ENCODE data around the gene PDZD7. TPM values are rescaled to one million over a fixed set of nuclear protein-coding genes. Genes with fewer than 3 reads are reported as not detected.
A peak's percentile ranks its signal among the peaks of the same experiment; 100 is the strongest.

The PDZD7 gene
- total RNA-seq, 1 experiment from 2014 or later = 6.1 TPM

DNA sequence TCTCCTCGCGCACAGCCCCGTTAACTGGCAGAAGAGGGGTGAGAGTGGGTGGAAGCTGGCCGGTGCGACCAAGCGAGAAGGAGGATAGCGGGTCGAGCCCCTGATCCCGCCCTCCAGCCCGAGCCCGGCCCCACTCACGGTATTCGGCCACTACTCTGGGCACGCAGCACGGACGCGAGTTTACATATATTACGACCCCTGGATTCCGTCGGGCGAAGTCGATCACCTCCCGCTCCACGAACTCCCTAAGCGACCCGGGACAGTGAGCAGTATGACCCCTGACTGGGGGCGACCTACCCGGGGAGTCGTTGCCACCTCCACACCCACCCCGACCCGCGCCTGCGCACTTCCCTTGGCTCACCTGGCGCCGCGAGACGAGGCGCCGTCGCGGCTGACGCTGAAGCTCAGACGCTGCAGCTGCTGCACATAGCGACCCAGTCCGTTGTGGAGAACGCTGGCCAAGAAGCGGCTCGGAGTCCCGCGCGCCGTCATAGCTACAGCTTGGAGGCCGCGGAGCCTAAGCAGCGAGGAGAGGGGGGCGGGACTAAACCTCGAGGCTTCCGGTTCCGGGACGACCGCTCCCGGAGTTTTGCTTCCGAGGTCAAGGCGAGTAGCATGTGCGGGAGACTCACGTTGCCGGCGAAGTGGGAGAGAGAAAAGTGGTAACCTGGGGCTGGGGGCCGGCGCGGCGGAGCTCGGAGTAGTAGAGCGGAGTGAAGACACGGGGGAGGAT lies 43.8 kb downstream of the PDZD7 start, which contains the start of the genes MRPL43 and TWNK:
MRPL43 (minus strand) TSS at position 546 of the 733 bp plus-strand sequence; CDS start at position 492, 54 bp downstream.
TWNK (plus strand) TSS at position 592 of the 733 bp plus-strand sequence. CDS start 668 bp downstream, outside the sequence.
- ChIA-PET CTCF (interaction anchor here (0.6 to 1.5 kb wide), 2 partner anchors 10 to 11 kb away, joined by 3 to 6 read pairs; no protein-coding TSS in a partner anchor), RAD21 (ENCODE audit: low non-redundant PET in 1 of 2, low total read pairs in 2 of 2, uncharacterized antibody in 2 of 2, unreplicated experiment in 2 of 2) (no interaction called here), POLR2A (interaction anchor here (1.0 to 1.6 kb wide), 2 partner anchors 11 to 27 kb away, joined by 3 to 6 read pairs; no protein-coding TSS in a partner anchor)
- H3K4me3 ChIP-seq (replicated peaks in 1 of 2; ENCODE audit: low read depth in 1 of 2, low read length in 2 of 2) = peak within 1 kb of the TSS; percentile 82 to 96
- peaks cover 10 to 28% of the 10 kb centered on the region in 2 experiments; a peak in 3 of 4 replicates for H3K4me1 ChIP-seq (ENCODE audit: control insufficient read depth in 1 of 2, insufficient read depth in 2 of 2, low read length in 2 of 2)
- peak; percentile 68 for DNase-seq (ENCODE audit: low read depth, low spot score)
- peak within 1 kb of the TSS; percentile 41 for H2AFZ ChIP-seq (ENCODE audit: low read depth, low read length, poor library complexity, severe bottlenecking)
- intact Hi-C loops (cut with micrococcal nuclease) = no loop called here
- TF ChIP-seq, protein P1, sequence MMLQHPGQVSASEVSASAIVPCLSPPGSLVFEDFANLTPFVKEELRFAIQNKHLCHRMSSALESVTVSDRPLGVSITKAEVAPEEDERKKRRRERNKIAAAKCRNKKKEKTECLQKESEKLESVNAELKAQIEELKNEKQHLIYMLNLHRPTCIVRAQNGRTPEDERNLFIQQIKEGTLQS (IDR thresholded peaks at IDR 0.05) = no peak
- TF ChIP-seq EGR1 (IDR thresholded peaks at IDR 0.05; ENCODE audit: low read depth) (no peak), YY1 (IDR thresholded peaks at IDR 0.05; ENCODE audit: extremely low read depth, insufficient replicate concordance, low read depth, low read length) (peak; percentile 68), JUND (IDR thresholded peaks at IDR 0.05) (no peak), SIN3A (IDR thresholded peaks at IDR 0.05; ENCODE audit: low read depth) (no peak), SP1 (IDR thresholded peaks at IDR 0.05; ENCODE audit: low read depth) (no peak), TCF7L2 (IDR thresholded peaks at IDR 0.05; ENCODE audit: borderline replicate concordance, extremely low read depth, insufficient read depth, insufficient read length) (peak; percentile 18), POLR2AphosphoS5 (IDR thresholded peaks at IDR 0.05; ENCODE audit: low read depth, low read length) (peak; percentile 91), ZFX (IDR thresholded peaks at IDR 0.05) (peak; percentile 79), EZH2phosphoT487 (IDR thresholded peaks at IDR 0.05; ENCODE audit: borderline replicate concordance) (no peak), POLR2A (IDR thresholded peaks at IDR 0.05; ENCODE audit: borderline replicate concordance, extremely low read depth, insufficient read depth, insufficient read length) (peak; percentile 85)
- TF ChIP-seq, protein P2, sequence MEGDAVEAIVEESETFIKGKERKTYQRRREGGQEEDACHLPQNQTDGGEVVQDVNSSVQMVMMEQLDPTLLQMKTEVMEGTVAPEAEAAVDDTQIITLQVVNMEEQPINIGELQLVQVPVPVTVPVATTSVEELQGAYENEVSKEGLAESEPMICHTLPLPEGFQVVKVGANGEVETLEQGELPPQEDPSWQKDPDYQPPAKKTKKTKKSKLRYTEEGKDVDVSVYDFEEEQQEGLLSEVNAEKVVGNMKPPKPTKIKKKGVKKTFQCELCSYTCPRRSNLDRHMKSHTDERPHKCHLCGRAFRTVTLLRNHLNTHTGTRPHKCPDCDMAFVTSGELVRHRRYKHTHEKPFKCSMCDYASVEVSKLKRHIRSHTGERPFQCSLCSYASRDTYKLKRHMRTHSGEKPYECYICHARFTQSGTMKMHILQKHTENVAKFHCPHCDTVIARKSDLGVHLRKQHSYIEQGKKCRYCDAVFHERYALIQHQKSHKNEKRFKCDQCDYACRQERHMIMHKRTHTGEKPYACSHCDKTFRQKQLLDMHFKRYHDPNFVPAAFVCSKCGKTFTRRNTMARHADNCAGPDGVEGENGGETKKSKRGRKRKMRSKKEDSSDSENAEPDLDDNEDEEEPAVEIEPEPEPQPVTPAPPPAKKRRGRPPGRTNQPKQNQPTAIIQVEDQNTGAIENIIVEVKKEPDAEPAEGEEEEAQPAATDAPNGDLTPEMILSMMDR (IDR thresholded peaks at IDR 0.05 in 2 of 3, conservative IDR thresholded peaks at IDR 0.05 in 1 of 3; ENCODE audit: borderline replicate concordance in 1 of 3, insufficient read depth in 1 of 3, low read depth in 2 of 3, low read length in 2 of 3) = no peak
- H3K9me2 ChIP-seq (ENCODE audit: insufficient read depth) = no peaks in the 10 kb centered on the region
- no TSS peak for BruUV-seq (replicated peaks)
- peaks cover 62% of the 10 kb centered on the region for H3K79me2 ChIP-seq (ENCODE audit: insufficient read depth, low read length)
- peak within 1 kb of the TSS; percentile 96 for H3K4me2 ChIP-seq (ENCODE audit: low read length)
- peak; percentile 86 for ATAC-seq
- H3K36me3 ChIP-seq (ENCODE audit: control insufficient read depth in 1 of 2, insufficient read depth in 2 of 2, low read length in 2 of 2) = peaks cover 27 to 32% of the 10 kb centered on the region in 2 experiments
- peak within 1 kb of the TSS; percentile 96 for H3K9ac ChIP-seq (ENCODE audit: low read length)
- no peaks in the 10 kb centered on the region for H3K27me3 ChIP-seq (ENCODE audit: insufficient read depth, low read length)
- no peaks in the 10 kb centered on the region for H3K9me3 ChIP-seq (ENCODE audit: control insufficient read depth in 1 of 2, insufficient read depth in 1 of 2, low read depth in 1 of 2, low read length in 2 of 2)
- H3K27ac ChIP-seq (ENCODE audit: low read depth, low read length) = peak within 1 kb of the TSS; percentile 84
- H4K20me1 ChIP-seq (ENCODE audit: insufficient read depth) = no peaks in the 10 kb centered on the region; the same call in 1 of the 2 replicates
